PC-3 (cell line): ENCODE results near the gene TRMT2A. TPM values are rescaled to one million over a fixed set of nuclear protein-coding genes. Genes with fewer than 3 reads are reported as not detected.

ENCODE experiments used
- ATAC-seq: fragments of 200-7000 bp; cut with Tn5 transposase; 2 replicates; pipeline ENCODE4 v1.9.1; 2020; ENCODE audit warnings: mild to moderate bottlenecking, moderate library complexity
- BruUV-seq: library from RNA; stranded (reverse); fragments of 400-500 nt; replicated peaks from 2 replicates; lab custom pipeline; 2021; lab: Mats Ljungman, UMichigan
- CTCF ChIA-PET: fragments of 300-600 bp; sonication (Branson Sonifier 250); formaldehyde crosslinking; loops from one replicate; lab custom pipeline; 2022; ENCODE audit warnings: antibody characterized with exemption; lab: Charles Lee
- POLR2A ChIA-PET: fragments of 300-600 bp; sonication (Branson Sonifier 250); formaldehyde crosslinking; loops from one replicate; lab custom pipeline; 2022; ENCODE audit warnings: antibody characterized with exemption; ENCODE audit not compliant: unreplicated experiment; lab: Charles Lee
- DNase-seq: peaks from one replicate; pipeline ENCODE4 v3.0.0-alpha.2; 2015
- H2AFZ ChIP-seq: fragments of 300-600 bp; sonication (generic); 2 replicates; pipeline ENCODE4 v1.6.0; 2016; ENCODE audit warnings: antibody characterized with exemption, low read length
- H3F3A ChIP-seq: fragments of 300-600 bp; sonication (generic); one replicate; pipeline ENCODE4 v1.6.0; 2017; ENCODE audit warnings: antibody characterized with exemption, low read length, control low read depth, mild to moderate bottlenecking; ENCODE audit not compliant: unreplicated experiment
- H3K27ac ChIP-seq: fragments of 300-600 bp; sonication (generic); 2 replicates; pipeline ENCODE4 v1.5.1; 2016; ENCODE audit warnings: mild to moderate bottlenecking, low read length
- H3K27me3 ChIP-seq: fragments of 300-600 bp; sonication (generic); 2 replicates; pipeline ENCODE4 v1.6.1; 2016; ENCODE audit warnings: low read length, mixed read lengths
- H3K36me3 ChIP-seq: fragments of 300-600 bp; sonication (generic); 2 replicates; pipeline ENCODE4 v1.6.1; 2016; ENCODE audit warnings: low read depth, mixed run types, low read length, mixed read lengths
- H3K4me1 ChIP-seq: fragments of 300-600 bp; sonication (generic); 2 replicates; pipeline ENCODE4 v1.5.1; 2016; ENCODE audit warnings: low read length; ENCODE audit not compliant: insufficient read depth
- H3K4me2 ChIP-seq: fragments of 300-600 bp; sonication (generic); 2 replicates; pipeline ENCODE4 v1.6.0; 2016; ENCODE audit warnings: low read length
- H3K4me3 ChIP-seq: fragments of 300-600 bp; sonication (generic); 2 replicates; pipeline ENCODE4 v1.5.1; 2016; ENCODE audit warnings: mild to moderate bottlenecking, low read length, mixed read lengths
- H3K79me2 ChIP-seq: fragments of 300-600 bp; sonication (generic); 2 replicates; pipeline ENCODE4 v1.6.1; 2017; ENCODE audit warnings: low read length, mixed read lengths
- H3K9ac ChIP-seq: fragments of 300-600 bp; sonication (generic); 2 replicates; pipeline ENCODE4 v1.6.0; 2016; ENCODE audit warnings: mild to moderate bottlenecking, low read length
- H3K9me2 ChIP-seq: fragments of 300-600 bp; sonication (generic); replicated peaks from 2 replicates; pipeline ENCODE4 v1.6.1; 2016; ENCODE audit warnings: mixed run types, low read length, mixed read lengths
- H3K9me3 ChIP-seq: fragments of 300-600 bp; sonication (generic); 2 replicates; pipeline ENCODE4 v1.6.1; 2016; ENCODE audit warnings: low read length, mixed read lengths
- H4K20me1 ChIP-seq: fragments of 300-600 bp; sonication (generic); 2 replicates; pipeline ENCODE4 v1.6.1; 2016; ENCODE audit warnings: low read length, mixed read lengths
- CTCF ChIP-seq: fragments of 300-600 bp; sonication (generic); conservative IDR thresholded peaks from 2 replicates; pipeline ENCODE4 v1.5.1; 2017; ENCODE audit warnings: antibody characterized with exemption, low read depth, mild to moderate bottlenecking, low read length
- EZH2 ChIP-seq: fragments of 300-600 bp; sonication (generic); IDR thresholded peaks from one replicate; pipeline ENCODE4 v1.6.1; 2017; ENCODE audit warnings: antibody characterized with exemption, mild to moderate bottlenecking, low read length; ENCODE audit not compliant: unreplicated experiment
- EZH2phosphoT487 ChIP-seq: fragments of 300-600 bp; sonication (generic); IDR thresholded peaks from 2 replicates; pipeline ENCODE4 v1.6.1; 2018; ENCODE audit warnings: mild to moderate bottlenecking, antibody characterized with exemption, low read length, borderline replicate concordance
- intact Hi-C: fragments of 100-400 bp; cut with micrococcal nuclease; formaldehyde crosslinking; loops from 2 replicates; pipeline ENCODE4 v1.9.0; 2023
- total RNA-seq: library from RNA; depleted of rRNA; stranded (reverse); fragments of >200 nt; gene quantifications from 2 replicates; pipeline ENCODE4 v1.2.3, GENCODE V29; 2014

The TRMT2A gene
- total RNA-seq, 1 experiment from 2014 or later = 62.1 TPM

GRCh38 chr22:20142711-20143621 lies 25.9 kb upstream of the TRMT2A start:
- Histone ChIP-seq H3K27ac (no peak overlapping the region), H3K9me2 (no peaks in the 10 kb centered on the region), H3K27me3 (no peaks in the 10 kb centered on the region), H2AFZ (no peak overlapping the region), H3K9me3 (no peaks in the 10 kb centered on the region), H3F3A (no peaks in the 10 kb centered on the region), H3K9ac (no peak overlapping the region), H3K4me1 (no peaks in the 10 kb centered on the region), H3K36me3 (no peaks in the 10 kb centered on the region), H3K4me3 (no peak overlapping the region), H3K79me2 (no peaks in the 10 kb centered on the region), H3K4me2 (no peak overlapping the region), H4K20me1 (no peaks in the 10 kb centered on the region)
- intact Hi-C loops = no loop called here
- ChIA-PET CTCF (no interaction called here), POLR2A (no interaction called here)
- BruUV-seq = no TSS peak
- ATAC-seq = no peak
- no peak for DNase-seq
- TF ChIP-seq CTCF (no peak), EZH2 (no peak), EZH2phosphoT487 (no peak)

- Histone ChIP-seq H3K9ac (no peak overlapping the region), H3K27ac (no peak overlapping the region), H3F3A (no peaks in the 10 kb centered on the region), H3K4me1 (no peaks in the 10 kb centered on the region), H3K4me3 (no peak overlapping the region), H3K9me2 (no peaks in the 10 kb centered on the region), H3K27me3 (no peaks in the 10 kb centered on the region), H2AFZ (no peak overlapping the region), H3K36me3 (no peaks in the 10 kb centered on the region), H3K4me2 (no peak overlapping the region), H3K79me2 (peaks cover 12% of the 10 kb centered on the region; the same call in 1 of the 2 replicates), H3K9me3 (no peaks in the 10 kb centered on the region), H4K20me1 (no peaks in the 10 kb centered on the region)
- ATAC-seq (no peak), DNase-seq (no peak)
- intact Hi-C loops = no loop called here
- ChIA-PET CTCF (no interaction called here), POLR2A (no interaction called here)
- BruUV-seq = no TSS peak
- no peak for TF ChIP-seq EZH2phosphoT487
- no peak for TF ChIP-seq EZH2
- TF ChIP-seq CTCF = no peak
Measured at GRCh38 chr22:20141186-20142077, 24.4 kb upstream of the TRMT2A start.
